Smooth muscle cell of the umbilical artery (primary cell): ENCODE data around the gene ZFP2. TPM values are rescaled to one million over a fixed set of nuclear protein-coding genes. Genes with fewer than 3 reads are reported as not detected.

Experiments
- total RNA-seq: library from RNA; depleted of rRNA; stranded (reverse); fragments of >200 nt; gene quantifications from 2 replicates; pipeline ENCODE4 v1.2.3, GENCODE V29; 2014

Gene ZFP2
- total RNA-seq, result 0.55 and 0.89 TPM in 2 replicates

DNA sequence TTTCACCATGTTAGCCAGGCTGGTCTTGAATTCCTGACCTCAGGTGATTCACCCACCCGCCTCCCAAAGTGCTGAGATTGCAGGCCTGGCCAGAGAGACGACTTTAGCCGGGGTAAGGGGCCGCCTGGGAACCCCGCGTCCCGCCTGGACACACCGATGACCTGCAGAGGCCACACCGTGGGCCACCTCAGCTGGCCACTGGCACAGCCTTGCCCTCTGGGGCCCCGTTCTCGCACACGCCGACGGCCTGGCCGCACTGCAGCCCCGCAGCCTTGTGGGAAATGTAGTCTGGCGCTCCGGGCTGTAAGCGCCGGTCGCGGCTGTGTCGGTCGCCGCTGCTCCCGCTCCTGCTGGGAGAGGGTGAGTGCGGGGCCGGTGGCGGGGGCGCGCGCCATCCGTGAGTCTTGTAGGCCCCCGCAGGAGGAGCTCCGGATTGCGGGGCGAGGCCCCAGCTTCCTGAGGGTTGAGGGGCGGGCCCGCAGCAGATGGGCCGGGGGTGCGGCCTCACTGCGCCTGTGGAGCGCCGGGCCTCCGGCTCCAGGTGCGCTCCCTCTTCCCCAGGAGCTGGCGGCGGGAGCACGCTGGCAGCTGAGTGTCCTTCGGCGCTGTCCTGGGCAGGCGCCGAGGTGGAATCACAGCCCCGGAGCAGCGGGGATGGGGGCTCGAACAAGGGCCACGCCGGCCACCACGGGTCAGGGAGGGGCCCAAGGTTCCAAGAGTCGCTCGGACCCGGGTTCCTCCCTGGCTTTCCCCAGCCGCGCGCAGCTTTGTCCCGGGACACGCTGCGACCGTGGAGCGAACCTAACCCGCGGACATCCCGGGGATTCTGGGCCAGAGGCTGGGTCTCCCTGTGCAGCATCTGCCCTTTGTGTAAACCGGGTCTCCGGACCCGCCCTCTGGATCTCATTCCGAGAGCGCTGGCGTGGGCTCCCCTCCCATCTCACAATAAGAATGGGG, at the start of gene ZFP2:
ZFP2 (plus strand) TSS at position 299 of the 957 bp plus-strand sequence. CDS start 35,401 bp downstream, outside the sequence.

DNA sequence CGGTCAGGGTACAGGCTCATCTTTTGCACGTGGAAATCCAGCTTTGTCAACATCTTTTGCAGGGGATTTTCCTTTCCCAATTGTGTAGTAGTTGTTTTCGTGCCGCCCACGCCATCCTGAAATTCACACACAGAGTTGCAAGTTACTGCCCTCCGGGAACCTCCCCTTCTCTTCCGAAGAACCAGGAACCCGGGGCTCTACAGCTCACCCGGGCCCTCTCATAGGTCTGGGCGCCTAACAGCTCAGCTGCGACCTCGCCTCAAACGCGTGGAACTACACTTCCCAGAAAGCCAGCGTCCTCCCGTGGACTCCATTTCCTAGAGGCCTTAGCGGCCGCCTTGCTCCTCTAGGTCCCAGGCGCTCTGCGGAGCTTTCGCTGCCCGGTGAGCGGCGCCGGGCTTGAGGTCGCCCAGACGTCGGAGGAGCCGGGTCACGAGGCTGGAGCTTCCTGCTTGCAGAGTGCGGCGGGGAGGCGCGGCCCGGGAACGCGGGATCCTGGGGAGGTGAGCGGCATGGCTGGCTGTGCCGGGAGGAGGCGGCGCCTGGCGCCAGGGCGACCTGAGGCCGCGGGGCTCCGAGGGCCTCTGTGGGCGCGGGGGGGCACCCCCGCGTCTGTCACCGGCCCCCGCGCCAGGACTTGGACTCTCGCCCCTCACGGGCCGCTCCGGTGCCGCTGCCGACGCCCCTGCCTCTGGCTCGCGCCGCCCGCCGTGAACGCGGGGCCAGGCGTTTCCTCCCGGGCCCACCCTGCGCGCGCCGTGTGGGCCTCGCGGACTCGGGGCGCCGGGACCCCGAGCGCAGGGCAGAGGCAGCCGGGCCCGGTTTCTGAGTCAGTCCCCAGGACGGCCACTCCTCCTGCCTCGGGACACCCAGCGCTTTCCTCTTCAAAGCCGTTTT, 35.8 kb upstream of the ZFP2 start, which contains the start of gene ZNF354B:
ZNF354B (plus strand) TSS at position 329 of the 897 bp plus-strand sequence. CDS start 1,095 bp downstream, outside the sequence.

DNA sequence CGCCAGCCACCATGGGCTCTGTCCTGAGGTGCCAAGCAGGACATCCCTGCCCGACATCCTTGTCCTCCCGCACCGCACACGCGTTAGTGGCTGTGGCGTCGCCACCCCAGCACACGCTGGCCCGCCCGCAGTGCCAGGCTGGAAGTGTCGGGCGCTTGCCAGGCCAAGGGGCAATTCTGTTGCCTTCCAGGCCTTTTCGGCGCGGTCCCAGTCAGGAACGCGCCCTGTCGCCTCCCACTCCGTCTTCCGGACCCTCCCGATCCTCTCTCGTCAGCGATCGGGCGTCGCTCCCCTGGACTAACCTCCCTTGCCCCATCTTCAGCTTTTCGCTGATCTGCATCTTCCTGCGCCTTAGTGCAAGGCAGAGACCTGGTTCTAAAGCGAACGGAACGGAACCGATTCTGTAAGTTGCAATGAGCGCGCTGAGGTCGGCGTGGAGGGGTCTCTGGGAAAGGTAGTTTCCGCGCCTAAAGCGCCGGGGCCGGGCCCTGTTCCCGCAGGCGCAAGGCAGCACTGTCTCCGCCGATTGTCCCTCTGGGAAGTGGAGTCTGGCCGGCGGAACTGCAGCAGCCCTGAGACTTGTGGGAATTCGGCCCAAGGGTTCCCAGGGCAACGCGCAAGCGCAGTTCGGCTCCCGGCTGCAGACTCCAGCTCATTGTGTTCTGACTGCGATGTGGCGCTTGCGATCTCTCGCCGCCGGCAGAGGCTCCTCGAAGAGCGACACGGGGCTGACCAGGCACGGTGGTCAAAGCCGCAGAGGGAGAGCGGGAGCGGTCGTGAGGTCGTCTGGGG, 45.1 kb downstream of the ZFP2 start, which contains the start of gene ZNF454:
ZNF454 (plus strand) TSS at position 630 of the 792 bp plus-strand sequence. CDS start 1,594 bp downstream, outside the sequence.

Other genes with a start within 250 kb of the ZFP2 start
- gene ZNF354A, start 165.3 kb upstream of the ZFP2 start, total RNA-seq, result 8.5 and 11.0 TPM in 2 replicates
- 8.3 and 10.1 TPM in 2 replicates for gene ZNF354B, start 36.0 kb upstream of the ZFP2 start, total RNA-seq
- 3.6 and 4.0 TPM in 2 replicates for gene ZNF454, start 45.3 kb downstream of the ZFP2 start, total RNA-seq
- not detected in 2 replicates for gene GRM6, start 99.4 kb downstream of the ZFP2 start, total RNA-seq
- 2.8 and 4.8 TPM in 2 replicates for gene ZNF879, start 127.9 kb downstream of the ZFP2 start, total RNA-seq
- gene ZNF354C, start 164.5 kb downstream of the ZFP2 start, total RNA-seq, result 7.1 and 8.1 TPM in 2 replicates